Ascending aorta (tissue), 2 donors: ENCODE data around the gene BLTP3A. TPM values are rescaled to one million over a fixed set of nuclear protein-coding genes. Genes with fewer than 3 reads are reported as not detected.
A peak's percentile ranks its signal among the peaks of the same experiment; 100 is the strongest.
"Not testable (repeated sequence)": the region's sequence is repeated elsewhere in the genome, so short reads cannot be mapped to it uniquely, and the experiment has no call there.

Experiments used
- DNase-seq, 2 donors: peaks; one replicate each; pipeline ENCODE4 v3.0.0-alpha.2; 2019; ENCODE audit warnings: low spot score in 2 of 2
- H3K27ac ChIP-seq, 2 donors: fragments of 200-600 bp; sonication (generic); one replicate each; pipeline ENCODE4 v1.5.1; 2016 to 2017; ENCODE audit warnings: mild to moderate bottlenecking in 1 of 2
- H3K27me3 ChIP-seq: fragments of 200-600 bp; sonication (generic); one replicate; pipeline ENCODE4 v1.5.1; 2017
- H3K36me3 ChIP-seq, 2 donors: fragments of 200-600 bp; sonication (generic); one replicate each; pipeline ENCODE4 v1.5.1; 2016
- H3K4me1 ChIP-seq, 2 donors: fragments of 200-600 bp; sonication (generic); one replicate each; pipeline ENCODE4 v1.5.1; 2016 to 2017; ENCODE audit warnings: mild to moderate bottlenecking in 1 of 2
- H3K4me3 ChIP-seq, 2 donors: fragments of 200-600 bp; sonication (generic); one replicate each; pipeline ENCODE4 v1.5.1; 2016 to 2017; ENCODE audit warnings: mild to moderate bottlenecking in 1 of 2
- H3K9me3 ChIP-seq, 2 donors: fragments of 200-600 bp; sonication (generic); one replicate each; pipeline ENCODE4 v1.5.1; 2016
- intact Hi-C: fragments of 100-400 bp; cut with DNase I; formaldehyde crosslinking; loops from one replicate; pipeline ENCODE4 v1.15.1; 2023
- total RNA-seq: library from RNA; depleted of rRNA; stranded (reverse); fragments of >200 nt; gene quantifications from one replicate; pipeline ENCODE4 v1.1.0, GENCODE V29; 2016
- TF ChIP-seq, protein P1 (sequence below), 3 experiments: fragments of 200-600 bp in 2 of 3; fragments of 450-650 bp in 1 of 3; sonication (generic) in 2 of 3; IDR thresholded peaks; one replicate each; pipeline ENCODE4 v1.5.1; 2016 to 2019; ENCODE audit warnings: antibody characterized with exemption in 3 of 3, mild to moderate bottlenecking in 1 of 3, moderate library complexity in 1 of 3

BLTP3A gene
- total RNA-seq, 1 donor from 2014 or later: 12.7 TPM

- Histone ChIP-seq H3K4me1 (no peaks in the 10 kb centered on the region), H3K36me3 (no peaks in the 10 kb centered on the region), H3K4me3 (no peak overlapping the region), H3K9me3 (no peaks in the 10 kb centered on the region), H3K27me3 (no peaks in the 10 kb centered on the region), H3K27ac (no peak overlapping the region)
- intact Hi-C loops: no loop called here
- no peak for DNase-seq
- TF ChIP-seq, protein P1, sequence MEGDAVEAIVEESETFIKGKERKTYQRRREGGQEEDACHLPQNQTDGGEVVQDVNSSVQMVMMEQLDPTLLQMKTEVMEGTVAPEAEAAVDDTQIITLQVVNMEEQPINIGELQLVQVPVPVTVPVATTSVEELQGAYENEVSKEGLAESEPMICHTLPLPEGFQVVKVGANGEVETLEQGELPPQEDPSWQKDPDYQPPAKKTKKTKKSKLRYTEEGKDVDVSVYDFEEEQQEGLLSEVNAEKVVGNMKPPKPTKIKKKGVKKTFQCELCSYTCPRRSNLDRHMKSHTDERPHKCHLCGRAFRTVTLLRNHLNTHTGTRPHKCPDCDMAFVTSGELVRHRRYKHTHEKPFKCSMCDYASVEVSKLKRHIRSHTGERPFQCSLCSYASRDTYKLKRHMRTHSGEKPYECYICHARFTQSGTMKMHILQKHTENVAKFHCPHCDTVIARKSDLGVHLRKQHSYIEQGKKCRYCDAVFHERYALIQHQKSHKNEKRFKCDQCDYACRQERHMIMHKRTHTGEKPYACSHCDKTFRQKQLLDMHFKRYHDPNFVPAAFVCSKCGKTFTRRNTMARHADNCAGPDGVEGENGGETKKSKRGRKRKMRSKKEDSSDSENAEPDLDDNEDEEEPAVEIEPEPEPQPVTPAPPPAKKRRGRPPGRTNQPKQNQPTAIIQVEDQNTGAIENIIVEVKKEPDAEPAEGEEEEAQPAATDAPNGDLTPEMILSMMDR (IDR thresholded peaks at IDR 0.05): no peak
These were observed 45.6 kb upstream of the BLTP3A start for GRCh38 chr6:34746104-34746846.

DNA sequence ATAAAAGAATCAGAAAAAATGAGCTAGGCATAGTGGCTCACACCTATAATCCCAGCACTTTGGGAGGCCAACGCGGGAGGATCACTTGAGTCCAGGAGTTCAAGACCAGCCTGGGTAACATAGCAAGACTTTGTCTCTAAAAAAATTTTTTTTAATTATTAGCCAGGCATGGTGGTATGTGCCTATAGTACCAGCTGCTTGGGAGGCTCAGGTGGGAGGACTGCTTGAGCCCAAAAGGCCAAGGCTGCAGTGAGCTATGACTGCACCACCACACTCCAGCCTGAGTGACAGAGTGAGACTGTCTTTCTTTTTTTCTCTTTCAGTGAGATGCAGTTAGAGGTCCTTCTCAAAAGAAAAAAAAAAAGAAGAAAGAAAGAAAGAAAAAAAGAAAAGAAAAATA, 43.1 kb upstream of the BLTP3A start:
- no peaks in the 10 kb centered on the region for H3K9me3 ChIP-seq
- H3K4me3 ChIP-seq: no peak overlapping the region
- no peaks in the 10 kb centered on the region for H3K36me3 ChIP-seq
- intact Hi-C loops: no loop called here
- no peak for DNase-seq
- H3K27ac ChIP-seq: no peak overlapping the region
- no peaks in the 10 kb centered on the region for H3K27me3 ChIP-seq
- no peaks in the 10 kb centered on the region for H3K4me1 ChIP-seq
- TF ChIP-seq, protein P1 (IDR thresholded peaks at IDR 0.05): no peak

- not testable (repeated sequence) for H3K36me3 ChIP-seq, DNase-seq, H3K4me1 ChIP-seq, H3K27me3 ChIP-seq, H3K9me3 ChIP-seq
- H3K27ac ChIP-seq: peak overlapping the region; percentile 88 to 92
- TF ChIP-seq, protein P1 (IDR thresholded peaks at IDR 0.05): peak in 1 of 3 experiments; percentile 40
- peak overlapping the region; percentile 84 to 87 for H3K4me3 ChIP-seq
- intact Hi-C loops: loop anchor here (5.0 to 10.0 kb wide), 3 partner anchors 144 to 512 kb away; partner anchors contain the start of genes RPS10 and SMIM29
These were observed 35.4 kb upstream of the BLTP3A start for GRCh38 chr6:34756513-34756856.

GRCh38 chr6:34757687-34758274, 34.1 kb upstream of the BLTP3A start:
- Histone ChIP-seq H3K4me1 (peaks cover 3 to 7% of the 10 kb centered on the region in 2 donors), H3K4me3 (peak overlapping the region; percentile 84 to 87), H3K36me3 (peaks cover 4 to 5% of the 10 kb centered on the region in 2 donors), H3K27me3 (no peaks in the 10 kb centered on the region), H3K9me3 (no peaks in the 10 kb centered on the region), H3K27ac (peak overlapping the region; percentile 88 to 92)
- intact Hi-C loops: loop anchor here (1.0 to 10.0 kb wide), 6 partner anchors 34 to 513 kb away; partner anchors contain the start of genes RPS10, SMIM29 and TAF11
- TF ChIP-seq, protein P1 (IDR thresholded peaks at IDR 0.05): no peak
- no peak for DNase-seq

GRCh38 chr6:34760108-34760507, 31.8 kb upstream of the BLTP3A start:
- Histone ChIP-seq H3K4me3 (no peak overlapping the region), H3K27me3 (no peaks in the 10 kb centered on the region), H3K36me3 (peaks cover 13 to 28% of the 10 kb centered on the region in 2 donors), H3K9me3 (no peaks in the 10 kb centered on the region), H3K27ac (no peak overlapping the region), H3K4me1 (peaks cover 3 to 7% of the 10 kb centered on the region in 2 donors)
- TF ChIP-seq, protein P1 (IDR thresholded peaks at IDR 0.05): no peak
- intact Hi-C loops: no loop called here
- no peak for DNase-seq

GRCh38 chr6:34761681-34762080, 30.2 kb upstream of the BLTP3A start:
- DNase-seq, intact Hi-C loops, H3K27ac ChIP-seq, H3K4me3 ChIP-seq, H3K9me3 ChIP-seq, H3K27me3 ChIP-seq, H3K4me1 ChIP-seq: not testable (repeated sequence)
- H3K36me3 ChIP-seq: peaks cover 26 to 41% of the 10 kb centered on the region in 2 donors
